ENCODE data around the gene ARVCF.
"Not testable (repeated sequence)": the region's sequence is repeated elsewhere in the genome, so short reads cannot be mapped to it uniquely, and the experiment has no call there.

Gene ARVCF

GRCh38 chr22:19932367-19933206, 84.0 kb downstream of the ARVCF start:
- Histone ChIP-seq H3K9me3 (replicated peaks; ENCODE audit: low read length) (no peaks in the 10 kb centered on the region), H3K4me1 (ENCODE audit: control insufficient read depth, insufficient read depth, low read length) (no peaks in the 10 kb centered on the region), H3K9ac (ENCODE audit: low read depth, low read length) (no peak overlapping the region), H3K4me3 (ENCODE audit: low read length) (no peak overlapping the region), H3K36me3 (ENCODE audit: insufficient read depth, low read length) (peaks cover 6% of the 10 kb centered on the region), H3K27me3 (ENCODE audit: control insufficient read depth, insufficient read depth, low read length) (no peaks in the 10 kb centered on the region), H3K4me2 (ENCODE audit: low read length) (no peak overlapping the region)

- H3K4me1 ChIP-seq (ENCODE audit: control insufficient read depth, insufficient read depth, low read length): no peaks in the 10 kb centered on the region
- H3K4me2 ChIP-seq (ENCODE audit: low read length): no peak overlapping the region
Observed at GRCh38 chr22:19931514-19931913, 85.1 kb downstream of the ARVCF start.

GRCh38 chr22:19930551-19931486, 85.8 kb downstream of the ARVCF start:
- Histone ChIP-seq H3K27me3 (ENCODE audit: control insufficient read depth, insufficient read depth, low read length) (no peaks in the 10 kb centered on the region), H3K9me3 (replicated peaks; ENCODE audit: low read length) (no peaks in the 10 kb centered on the region), H3K9ac (ENCODE audit: low read depth, low read length) (no peak overlapping the region)

More at GRCh38 chr22:19931514-19931913, 85.1 kb downstream of the ARVCF start:
- Histone ChIP-seq H3K27me3 (ENCODE audit: control insufficient read depth, insufficient read depth, low read length) (no peaks in the 10 kb centered on the region), H3K9ac (ENCODE audit: low read depth, low read length) (no peak overlapping the region), H3K9me3 (replicated peaks; ENCODE audit: low read length) (no peaks in the 10 kb centered on the region), H3K4me3 (ENCODE audit: low read length) (no peak overlapping the region), H3K36me3 (ENCODE audit: insufficient read depth, low read length) (peaks cover 6% of the 10 kb centered on the region)

GRCh38 chr22:19929586-19930550, 86.8 kb downstream of the ARVCF start:
- Histone ChIP-seq H3K4me1 (ENCODE audit: control insufficient read depth, insufficient read depth, low read length) (no peaks in the 10 kb centered on the region), H3K4me2 (ENCODE audit: low read length) (no peak overlapping the region), H3K9ac (ENCODE audit: low read depth, low read length) (no peak overlapping the region), H3K27me3 (ENCODE audit: control insufficient read depth, insufficient read depth, low read length) (no peaks in the 10 kb centered on the region), H3K9me3 (replicated peaks; ENCODE audit: low read length) (no peaks in the 10 kb centered on the region), H3K4me3 (ENCODE audit: low read length) (no peak overlapping the region), H3K36me3 (ENCODE audit: insufficient read depth, low read length) (peaks cover 6% of the 10 kb centered on the region)

More at GRCh38 chr22:19930551-19931486, 85.8 kb downstream of the ARVCF start:
- Histone ChIP-seq H3K36me3 (ENCODE audit: insufficient read depth, low read length) (peaks cover 6% of the 10 kb centered on the region), H3K4me2 (ENCODE audit: low read length) (no peak overlapping the region), H3K4me3 (ENCODE audit: low read length) (no peak overlapping the region), H3K4me1 (ENCODE audit: control insufficient read depth, insufficient read depth, low read length) (no peaks in the 10 kb centered on the region)

GRCh38 chr22:19928207-19928606, 88.4 kb downstream of the ARVCF start:
- peaks cover 10% of the 10 kb centered on the region for H3K36me3 ChIP-seq (ENCODE audit: insufficient read depth, low read length)
- H3K4me3 ChIP-seq (ENCODE audit: low read length): no peak overlapping the region
- no peaks in the 10 kb centered on the region for H3K9me3 ChIP-seq (replicated peaks; ENCODE audit: low read length)
- no peaks in the 10 kb centered on the region for H3K27me3 ChIP-seq (ENCODE audit: control insufficient read depth, insufficient read depth, low read length)
- no peaks in the 10 kb centered on the region for H3K4me1 ChIP-seq (ENCODE audit: control insufficient read depth, insufficient read depth, low read length)
- no peak overlapping the region for H3K9ac ChIP-seq (ENCODE audit: low read depth, low read length)
- no peak overlapping the region for H3K4me2 ChIP-seq (ENCODE audit: low read length)

- H3K27me3 ChIP-seq (ENCODE audit: control insufficient read depth, insufficient read depth, low read length): no peaks in the 10 kb centered on the region
- H3K4me2 ChIP-seq (ENCODE audit: low read length): no peak overlapping the region
- H3K9me3 ChIP-seq (replicated peaks; ENCODE audit: low read length): no peaks in the 10 kb centered on the region
- no peak overlapping the region for H3K4me3 ChIP-seq (ENCODE audit: low read length)
- H3K4me1 ChIP-seq (ENCODE audit: control insufficient read depth, insufficient read depth, low read length): no peaks in the 10 kb centered on the region
- no peak overlapping the region for H3K9ac ChIP-seq (ENCODE audit: low read depth, low read length)
- peaks cover 10% of the 10 kb centered on the region for H3K36me3 ChIP-seq (ENCODE audit: insufficient read depth, low read length)
Observed at GRCh38 chr22:19927696-19928095, 88.9 kb downstream of the ARVCF start.

- not testable (repeated sequence) for H3K36me3 ChIP-seq (ENCODE audit: insufficient read depth, low read length); H3K4me3 ChIP-seq (ENCODE audit: low read length)
Observed at GRCh38 chr22:19926028-19926427, 90.6 kb downstream of the ARVCF start.

GRCh38 chr22:19923914-19924513, 92.6 kb downstream of the ARVCF start:
- Histone ChIP-seq H3K36me3 (ENCODE audit: insufficient read depth, low read length) (peaks cover 8% of the 10 kb centered on the region), H3K4me2 (ENCODE audit: low read length) (no peak overlapping the region), H3K4me3 (ENCODE audit: low read length) (no peak overlapping the region), H3K27me3 (ENCODE audit: control insufficient read depth, insufficient read depth, low read length) (no peaks in the 10 kb centered on the region), H3K9ac (ENCODE audit: low read depth, low read length) (no peak overlapping the region), H3K4me1 (ENCODE audit: control insufficient read depth, insufficient read depth, low read length) (no peaks in the 10 kb centered on the region), H3K9me3 (replicated peaks; ENCODE audit: low read length) (no peaks in the 10 kb centered on the region)

More at GRCh38 chr22:19926028-19926427, 90.6 kb downstream of the ARVCF start:
- H3K27me3 ChIP-seq (ENCODE audit: control insufficient read depth, insufficient read depth, low read length); H3K9ac ChIP-seq (ENCODE audit: low read depth, low read length); H3K9me3 ChIP-seq (replicated peaks; ENCODE audit: low read length); H3K4me2 ChIP-seq (ENCODE audit: low read length); H3K4me1 ChIP-seq (ENCODE audit: control insufficient read depth, insufficient read depth, low read length): not testable (repeated sequence)

- H3K27me3 ChIP-seq (ENCODE audit: control insufficient read depth, insufficient read depth, low read length): no peaks in the 10 kb centered on the region
- no peak overlapping the region for H3K9ac ChIP-seq (ENCODE audit: low read depth, low read length)
- no peak overlapping the region for H3K4me3 ChIP-seq (ENCODE audit: low read length)
- H3K4me2 ChIP-seq (ENCODE audit: low read length): no peak overlapping the region
- H3K36me3 ChIP-seq (ENCODE audit: insufficient read depth, low read length): peaks cover 21% of the 10 kb centered on the region
- H3K9me3 ChIP-seq (replicated peaks; ENCODE audit: low read length): no peaks in the 10 kb centered on the region
- no peaks in the 10 kb centered on the region for H3K4me1 ChIP-seq (ENCODE audit: control insufficient read depth, insufficient read depth, low read length)
Observed at GRCh38 chr22:19921544-19922081, 95.0 kb downstream of the ARVCF start.

Measured in skeletal muscle satellite cell (primary cell).